NCI-H460 (cell line): ENCODE data around the gene MAN2B2. TPM values are rescaled to one million over a fixed set of nuclear protein-coding genes. Genes with fewer than 3 reads are reported as not detected.
"Not testable (repeated sequence)": the region's sequence is repeated elsewhere in the genome, so short reads cannot be mapped to it uniquely, and the experiment has no call there.

Experiments
- DNase-seq: peaks from one replicate; pipeline ENCODE4 v3.0.0-alpha.2; 2016; ENCODE audit warnings: low read depth; ENCODE audit errors: extremely low read depth
- total RNA-seq: library from RNA; depleted of rRNA; stranded (reverse); fragments of >200 nt; shearing (Covaris generic); gene quantifications from 2 replicates; pipeline ENCODE4 v1.2.3, GENCODE V29; 2014

The MAN2B2 gene
- total RNA-seq, 1 experiment from 2014 or later: 6.2 TPM

- DNase-seq: no peak
Observed at GRCh38 chr4:6634746-6635145, 59.8 kb downstream of the MAN2B2 start.

GRCh38 chr4:6639137-6639680 is 64.2 kb downstream of the MAN2B2 start:
- DNase-seq: no peak

- peak; percentile 74 for DNase-seq
Observed at GRCh38 chr4:6640292-6641163, 65.5 kb downstream of the MAN2B2 start, which contains the start of gene MRFAP1. MRFAP1 (plus strand) TSS chr4:6640685; CDS start chr4:6640863, 178 bp downstream.

GRCh38 chr4:6641164-6641970 is 66.4 kb downstream of the MAN2B2 start:
- DNase-seq: no peak

GRCh38 chr4:6641971-6642320 is 67.0 kb downstream of the MAN2B2 start:
- DNase-seq: no peak

GRCh38 chr4:6643141-6643847 is 68.3 kb downstream of the MAN2B2 start:
- DNase-seq: no peak

- no peak for DNase-seq
Observed at GRCh38 chr4:6644792-6645530, 70.0 kb downstream of the MAN2B2 start.

GRCh38 chr4:6647169-6647568 is 72.2 kb downstream of the MAN2B2 start:
- DNase-seq: no peak

GRCh38 chr4:6647582-6648230 is 72.7 kb downstream of the MAN2B2 start:
- DNase-seq: no peak

GRCh38 chr4:6649216-6649615 is 74.2 kb downstream of the MAN2B2 start:
- no peak for DNase-seq

- DNase-seq: not testable (repeated sequence)
Observed at GRCh38 chr4:6654211-6654610, 79.2 kb downstream of the MAN2B2 start.

GRCh38 chr4:6655291-6655690 is 80.3 kb downstream of the MAN2B2 start:
- DNase-seq: not testable (repeated sequence)

GRCh38 chr4:6655924-6656323 is 80.9 kb downstream of the MAN2B2 start:
- no peak for DNase-seq

- DNase-seq: no peak
Observed at GRCh38 chr4:6657242-6658208, 82.5 kb downstream of the MAN2B2 start.

GRCh38 chr4:6658209-6658595 is 83.2 kb downstream of the MAN2B2 start:
- no peak for DNase-seq

GRCh38 chr4:6658597-6659075 is 83.6 kb downstream of the MAN2B2 start:
- no peak for DNase-seq

GRCh38 chr4:6659897-6660296 is 84.9 kb downstream of the MAN2B2 start:
- DNase-seq: no peak

GRCh38 chr4:6660430-6660829 is 85.4 kb downstream of the MAN2B2 start:
- no peak for DNase-seq
